WTC11 (cell line): ENCODE measurements around the gene REEP1.

Experiments
- ESRRA ChIP-seq: sonication (generic); formaldehyde crosslinking; IDR thresholded peaks from 2 replicates; pipeline ENCODE4 v1.8.1; 2022; ENCODE audit warnings: mild to moderate bottlenecking, missing genetic modification reagents, borderline replicate concordance
- MYBL2 ChIP-seq: sonication (generic); formaldehyde crosslinking; IDR thresholded peaks from 2 replicates; pipeline ENCODE4 v1.8.1; 2023; ENCODE audit warnings: mild to moderate bottlenecking, moderate library complexity, missing genetic modification reagents
- NFE2L1 ChIP-seq: sonication (generic); formaldehyde crosslinking; IDR thresholded peaks from 2 replicates; pipeline ENCODE4 v1.8.1; 2023; ENCODE audit warnings: missing genetic modification reagents
- SMAD3 ChIP-seq: sonication (generic); formaldehyde crosslinking; IDR thresholded peaks from 2 replicates; pipeline ENCODE4 v1.8.0; 2022; ENCODE audit warnings: missing genetic modification reagents, mild to moderate bottlenecking, borderline replicate concordance
- SP1 ChIP-seq: sonication (generic); formaldehyde crosslinking; conservative IDR thresholded peaks from 2 replicates; pipeline ENCODE4 v1.8.1; 2022; ENCODE audit warnings: missing genetic modification reagents
- TEAD4 ChIP-seq: sonication (generic); formaldehyde crosslinking; IDR thresholded peaks from 2 replicates; pipeline ENCODE4 v1.8.0; 2022; ENCODE audit warnings: mild to moderate bottlenecking, missing genetic modification reagents
- TF ChIP-seq, protein P1 (sequence below): sonication (generic); formaldehyde crosslinking; IDR thresholded peaks from 2 replicates; pipeline ENCODE4 v1.8.1; 2023; ENCODE audit warnings: mild to moderate bottlenecking, missing genetic modification reagents
- TF ChIP-seq, protein P2 (sequence below): fragments of 200-600 bp; IDR thresholded peaks from 2 replicates; pipeline ENCODE4 v1.8.0; 2022; ENCODE audit warnings: antibody characterized with exemption
- TF ChIP-seq, protein P3 (sequence below): sonication (generic); formaldehyde crosslinking; IDR thresholded peaks from 2 replicates; pipeline ENCODE4 v1.8.1; 2023; ENCODE audit warnings: mild to moderate bottlenecking, missing genetic modification reagents, moderate library complexity

DNA sequence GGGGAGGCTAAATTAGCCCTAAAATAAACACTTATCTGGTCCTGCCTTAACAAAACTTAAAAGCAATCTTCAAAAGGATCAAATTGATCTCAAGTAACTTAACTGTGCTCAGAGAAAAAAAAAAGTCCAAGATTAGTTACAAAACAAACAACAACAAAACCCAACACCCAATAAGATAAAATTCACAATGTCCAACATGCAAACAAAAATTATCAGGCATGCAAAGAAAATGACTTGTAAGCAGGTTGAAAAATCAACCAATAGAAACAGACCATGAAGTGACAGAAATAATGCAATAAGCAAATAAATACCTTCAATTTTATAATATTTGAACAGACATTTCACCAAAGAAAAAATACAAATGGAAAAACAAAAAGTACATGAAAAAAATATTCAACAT lies 4.0 kb upstream of the REEP1 start:
- TF ChIP-seq, protein P1, sequence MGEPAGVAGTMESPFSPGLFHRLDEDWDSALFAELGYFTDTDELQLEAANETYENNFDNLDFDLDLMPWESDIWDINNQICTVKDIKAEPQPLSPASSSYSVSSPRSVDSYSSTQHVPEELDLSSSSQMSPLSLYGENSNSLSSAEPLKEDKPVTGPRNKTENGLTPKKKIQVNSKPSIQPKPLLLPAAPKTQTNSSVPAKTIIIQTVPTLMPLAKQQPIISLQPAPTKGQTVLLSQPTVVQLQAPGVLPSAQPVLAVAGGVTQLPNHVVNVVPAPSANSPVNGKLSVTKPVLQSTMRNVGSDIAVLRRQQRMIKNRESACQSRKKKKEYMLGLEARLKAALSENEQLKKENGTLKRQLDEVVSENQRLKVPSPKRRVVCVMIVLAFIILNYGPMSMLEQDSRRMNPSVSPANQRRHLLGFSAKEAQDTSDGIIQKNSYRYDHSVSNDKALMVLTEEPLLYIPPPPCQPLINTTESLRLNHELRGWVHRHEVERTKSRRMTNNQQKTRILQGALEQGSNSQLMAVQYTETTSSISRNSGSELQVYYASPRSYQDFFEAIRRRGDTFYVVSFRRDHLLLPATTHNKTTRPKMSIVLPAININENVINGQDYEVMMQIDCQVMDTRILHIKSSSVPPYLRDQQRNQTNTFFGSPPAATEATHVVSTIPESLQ: no peak
- TF ChIP-seq, protein P2, sequence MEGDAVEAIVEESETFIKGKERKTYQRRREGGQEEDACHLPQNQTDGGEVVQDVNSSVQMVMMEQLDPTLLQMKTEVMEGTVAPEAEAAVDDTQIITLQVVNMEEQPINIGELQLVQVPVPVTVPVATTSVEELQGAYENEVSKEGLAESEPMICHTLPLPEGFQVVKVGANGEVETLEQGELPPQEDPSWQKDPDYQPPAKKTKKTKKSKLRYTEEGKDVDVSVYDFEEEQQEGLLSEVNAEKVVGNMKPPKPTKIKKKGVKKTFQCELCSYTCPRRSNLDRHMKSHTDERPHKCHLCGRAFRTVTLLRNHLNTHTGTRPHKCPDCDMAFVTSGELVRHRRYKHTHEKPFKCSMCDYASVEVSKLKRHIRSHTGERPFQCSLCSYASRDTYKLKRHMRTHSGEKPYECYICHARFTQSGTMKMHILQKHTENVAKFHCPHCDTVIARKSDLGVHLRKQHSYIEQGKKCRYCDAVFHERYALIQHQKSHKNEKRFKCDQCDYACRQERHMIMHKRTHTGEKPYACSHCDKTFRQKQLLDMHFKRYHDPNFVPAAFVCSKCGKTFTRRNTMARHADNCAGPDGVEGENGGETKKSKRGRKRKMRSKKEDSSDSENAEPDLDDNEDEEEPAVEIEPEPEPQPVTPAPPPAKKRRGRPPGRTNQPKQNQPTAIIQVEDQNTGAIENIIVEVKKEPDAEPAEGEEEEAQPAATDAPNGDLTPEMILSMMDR: no peak
- TF ChIP-seq, protein P3, sequence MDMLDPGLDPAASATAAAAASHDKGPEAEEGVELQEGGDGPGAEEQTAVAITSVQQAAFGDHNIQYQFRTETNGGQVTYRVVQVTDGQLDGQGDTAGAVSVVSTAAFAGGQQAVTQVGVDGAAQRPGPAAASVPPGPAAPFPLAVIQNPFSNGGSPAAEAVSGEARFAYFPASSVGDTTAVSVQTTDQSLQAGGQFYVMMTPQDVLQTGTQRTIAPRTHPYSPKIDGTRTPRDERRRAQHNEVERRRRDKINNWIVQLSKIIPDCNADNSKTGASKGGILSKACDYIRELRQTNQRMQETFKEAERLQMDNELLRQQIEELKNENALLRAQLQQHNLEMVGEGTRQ (CRISPR knock-in tag): no peak
- TF ChIP-seq NFE2L1 (CRISPR knock-in tag) (no peak), SMAD3 (no peak), MYBL2 (no peak), TEAD4 (CRISPR knock-in tag) (no peak), SP1 (CRISPR knock-in tag) (no peak), ESRRA (CRISPR knock-in tag) (no peak)
